Measurements from ENCODE around the gene ZNF518B. TPM values are rescaled to one million over a fixed set of nuclear protein-coding genes. Genes with fewer than 3 reads are reported as not detected.

The ZNF518B gene
- total RNA-seq, 1 experiment from 2014 or later = 18.4 TPM

DNA sequence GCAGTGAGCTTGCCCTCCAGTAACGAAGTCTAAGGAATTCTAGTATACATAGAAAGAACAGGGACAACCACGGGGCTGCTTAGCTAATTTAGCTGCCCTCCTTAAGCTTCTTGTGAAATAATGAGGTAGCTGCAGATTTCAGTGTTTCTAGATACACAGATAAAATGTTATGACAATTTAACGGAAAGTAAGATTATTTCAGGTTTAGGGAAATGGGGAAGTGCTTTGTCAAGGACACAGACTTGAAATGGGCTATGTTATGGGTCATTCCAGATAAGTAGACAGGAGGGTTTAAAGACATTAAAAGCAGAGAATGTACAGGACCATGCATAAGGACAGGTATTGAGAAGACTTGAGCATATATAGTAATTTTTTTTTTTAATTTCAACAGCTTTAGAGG, 34.2 kb upstream of the ZNF518B start (continued):
- no peak for TF ChIP-seq ZNF219 (CRISPR knock-in tag; IDR thresholded peaks at IDR 0.05; ENCODE audit: borderline replicate concordance)

DNA sequence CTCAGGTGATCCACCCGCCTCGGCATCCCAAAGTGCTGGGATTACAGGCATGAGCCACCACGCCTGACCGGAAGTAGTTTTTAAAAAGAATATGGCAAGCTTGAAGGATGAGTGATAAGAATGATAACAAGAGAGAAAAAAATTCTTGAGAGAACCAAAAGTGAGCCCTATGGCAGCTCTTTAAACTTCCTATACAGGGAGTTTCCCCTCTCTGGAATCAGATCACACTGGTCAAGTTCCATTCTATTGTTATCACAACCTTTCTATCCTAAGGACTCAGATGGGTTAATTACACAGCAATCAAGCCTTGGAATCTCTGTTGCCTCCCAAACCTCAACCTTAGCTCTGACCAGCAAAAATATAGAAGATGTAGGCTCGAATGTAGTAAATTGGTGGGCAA, 33.8 kb upstream of the ZNF518B start:
- TF ChIP-seq JUN (CRISPR knock-in tag; IDR thresholded peaks at IDR 0.05) (no peak), ZNF138 (CRISPR knock-in tag; conservative IDR thresholded peaks at IDR 0.05) (no peak)
- TF ChIP-seq, protein P1, sequence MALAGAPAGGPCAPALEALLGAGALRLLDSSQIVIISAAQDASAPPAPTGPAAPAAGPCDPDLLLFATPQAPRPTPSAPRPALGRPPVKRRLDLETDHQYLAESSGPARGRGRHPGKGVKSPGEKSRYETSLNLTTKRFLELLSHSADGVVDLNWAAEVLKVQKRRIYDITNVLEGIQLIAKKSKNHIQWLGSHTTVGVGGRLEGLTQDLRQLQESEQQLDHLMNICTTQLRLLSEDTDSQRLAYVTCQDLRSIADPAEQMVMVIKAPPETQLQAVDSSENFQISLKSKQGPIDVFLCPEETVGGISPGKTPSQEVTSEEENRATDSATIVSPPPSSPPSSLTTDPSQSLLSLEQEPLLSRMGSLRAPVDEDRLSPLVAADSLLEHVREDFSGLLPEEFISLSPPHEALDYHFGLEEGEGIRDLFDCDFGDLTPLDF (CRISPR knock-in tag; IDR thresholded peaks at IDR 0.05) = no peak
- Mint-ChIP-seq H3K27me3 (ENCODE audit: low read depth) (peaks cover 48% of the 10 kb centered on the region), H3K36me3 (no peaks in the 10 kb centered on the region), H3K4me1 (peaks cover 36% of the 10 kb centered on the region), H3K4me3 (no peak overlapping the region), H3K9me3 (no peaks in the 10 kb centered on the region), H3K27ac (no peak overlapping the region)
- POLR2A ChIA-PET = no interaction called here
- no peak for ATAC-seq
- DNase-seq (ENCODE audit: low spot score) = no peak
- CTCF ChIA-PET = interaction anchor here (2.1 kb wide), 1 partner anchor 30 kb away, joined by 5 read pairs; no protein-coding TSS in a partner anchor

DNA sequence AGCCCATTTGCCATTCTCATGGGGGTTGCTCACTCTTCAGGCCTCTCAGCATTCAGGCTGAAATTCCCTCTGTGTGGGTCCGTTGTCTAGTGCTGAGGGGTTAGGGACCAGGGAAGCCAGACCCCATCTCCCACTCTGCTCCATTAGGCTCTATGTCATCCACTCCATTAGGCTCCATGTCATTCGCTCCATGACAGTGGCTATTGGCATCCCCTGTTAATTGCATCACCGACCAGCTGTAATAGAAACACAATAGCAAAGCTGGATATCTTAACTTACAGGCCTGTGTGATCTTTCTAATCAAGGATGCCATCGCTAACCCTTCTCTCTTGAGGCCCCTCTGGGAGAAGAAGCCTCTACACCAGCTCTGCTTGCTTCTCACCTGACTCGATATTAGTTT, 25.7 kb upstream of the ZNF518B start:
- DNase-seq (ENCODE audit: low spot score) (no peak), ATAC-seq (no peak)
- H3K36me3 Mint-ChIP-seq = no peaks in the 10 kb centered on the region
- H3K27ac Mint-ChIP-seq = no peak overlapping the region
- ChIA-PET POLR2A (interaction anchor here (0.6 kb wide), 1 partner anchor 25 kb away, joined by 5 read pairs; no protein-coding TSS in a partner anchor), CTCF (interaction anchor here (1.2 kb wide), 1 partner anchor 325 kb away, joined by 3 read pairs; no protein-coding TSS in a partner anchor)
- TF ChIP-seq SOX15 (CRISPR knock-in tag; IDR thresholded peaks at IDR 0.05) = no peak
- no peak for TF ChIP-seq PREB (CRISPR knock-in tag; IDR thresholded peaks at IDR 0.05; ENCODE audit: borderline replicate concordance)
- TF ChIP-seq, protein P2, sequence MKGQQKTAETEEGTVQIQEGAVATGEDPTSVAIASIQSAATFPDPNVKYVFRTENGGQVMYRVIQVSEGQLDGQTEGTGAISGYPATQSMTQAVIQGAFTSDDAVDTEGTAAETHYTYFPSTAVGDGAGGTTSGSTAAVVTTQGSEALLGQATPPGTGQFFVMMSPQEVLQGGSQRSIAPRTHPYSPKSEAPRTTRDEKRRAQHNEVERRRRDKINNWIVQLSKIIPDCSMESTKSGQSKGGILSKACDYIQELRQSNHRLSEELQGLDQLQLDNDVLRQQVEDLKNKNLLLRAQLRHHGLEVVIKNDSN (CRISPR knock-in tag; IDR thresholded peaks at IDR 0.05) = no peak
- no peak for TF ChIP-seq ETV6 (CRISPR knock-in tag; IDR thresholded peaks at IDR 0.05)
- no peak for TF ChIP-seq NFE2L1 (CRISPR knock-in tag; IDR thresholded peaks at IDR 0.05)
- TF ChIP-seq, protein P3, sequence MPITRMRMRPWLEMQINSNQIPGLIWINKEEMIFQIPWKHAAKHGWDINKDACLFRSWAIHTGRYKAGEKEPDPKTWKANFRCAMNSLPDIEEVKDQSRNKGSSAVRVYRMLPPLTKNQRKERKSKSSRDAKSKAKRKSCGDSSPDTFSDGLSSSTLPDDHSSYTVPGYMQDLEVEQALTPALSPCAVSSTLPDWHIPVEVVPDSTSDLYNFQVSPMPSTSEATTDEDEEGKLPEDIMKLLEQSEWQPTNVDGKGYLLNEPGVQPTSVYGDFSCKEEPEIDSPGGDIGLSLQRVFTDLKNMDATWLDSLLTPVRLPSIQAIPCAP (CRISPR knock-in tag; IDR thresholded peaks at IDR 0.05) = no peak
- no peak for TF ChIP-seq TP53 (CRISPR knock-in tag; IDR thresholded peaks at IDR 0.05)
- TF ChIP-seq GRHL2 (CRISPR knock-in tag; IDR thresholded peaks at IDR 0.05; ENCODE audit: insufficient replicate concordance, severe bottlenecking) = no peak
- TF ChIP-seq ZNF423 (CRISPR knock-in tag; IDR thresholded peaks at IDR 0.05) = no peak
- TF ChIP-seq GABPB1 (CRISPR knock-in tag; IDR thresholded peaks at IDR 0.05) = no peak
- TF ChIP-seq, protein P4, sequence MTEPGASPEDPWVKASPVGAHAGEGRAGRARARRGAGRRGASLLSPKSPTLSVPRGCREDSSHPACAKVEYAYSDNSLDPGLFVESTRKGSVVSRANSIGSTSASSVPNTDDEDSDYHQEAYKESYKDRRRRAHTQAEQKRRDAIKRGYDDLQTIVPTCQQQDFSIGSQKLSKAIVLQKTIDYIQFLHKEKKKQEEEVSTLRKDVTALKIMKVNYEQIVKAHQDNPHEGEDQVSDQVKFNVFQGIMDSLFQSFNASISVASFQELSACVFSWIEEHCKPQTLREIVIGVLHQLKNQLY (CRISPR knock-in tag; IDR thresholded peaks at IDR 0.05) = no peak
- no peak for TF ChIP-seq ZNF232 (CRISPR knock-in tag; IDR thresholded peaks at IDR 0.05)
- H3K27me3 Mint-ChIP-seq (ENCODE audit: low read depth) = no peaks in the 10 kb centered on the region
- H3K9me3 Mint-ChIP-seq = no peaks in the 10 kb centered on the region; the same call in 1 of the 2 replicates
- H3K4me3 Mint-ChIP-seq = no peak overlapping the region
- H3K4me1 Mint-ChIP-seq = peaks cover 14% of the 10 kb centered on the region

DNA sequence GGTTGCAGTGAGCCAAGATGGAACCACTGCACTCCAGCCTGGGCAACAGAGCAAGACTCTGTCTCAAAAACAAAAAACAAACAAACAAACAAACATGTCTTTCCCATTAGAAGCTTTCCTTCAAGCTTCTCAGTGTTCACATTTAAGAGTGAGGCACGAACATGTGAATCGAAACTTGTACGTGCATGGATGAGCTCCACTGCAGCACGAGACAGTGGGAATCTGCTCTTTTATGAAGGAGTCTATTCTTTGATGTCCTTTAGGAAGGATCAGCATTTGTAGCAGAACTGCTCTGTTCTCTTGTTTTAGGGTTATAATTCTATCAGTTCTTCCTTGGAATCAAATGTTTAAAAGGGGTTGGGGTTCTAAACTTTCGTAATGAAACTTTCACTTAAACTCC, 23.4 kb upstream of the ZNF518B start:
- Mint-ChIP-seq H3K4me3 (no peak overlapping the region), H3K27ac (no peak overlapping the region), H3K36me3 (no peaks in the 10 kb centered on the region), H3K4me1 (peaks cover 10% of the 10 kb centered on the region), H3K27me3 (ENCODE audit: low read depth) (no peaks in the 10 kb centered on the region), H3K9me3 (no peaks in the 10 kb centered on the region; the same call in 1 of the 2 replicates)
- POLR2A ChIA-PET = no interaction called here
- ATAC-seq (no peak), DNase-seq (ENCODE audit: low spot score) (no peak)
- CTCF ChIA-PET = interaction anchor here (0.7 to 1.5 kb wide), 2 partner anchors 19 to 323 kb away, joined by 3 to 4 read pairs; no protein-coding TSS in a partner anchor
- TF ChIP-seq ZNF416 (CRISPR knock-in tag; IDR thresholded peaks at IDR 0.05) (no peak), TP53 (CRISPR knock-in tag; IDR thresholded peaks at IDR 0.05) (no peak), ZBTB43 (CRISPR knock-in tag; IDR thresholded peaks at IDR 0.05) (no peak), NFYB (CRISPR knock-in tag; conservative IDR thresholded peaks at IDR 0.05; ENCODE audit: low read depth) (no peak), CREB1 (CRISPR knock-in tag; IDR thresholded peaks at IDR 0.05) (no peak)
- TF ChIP-seq, protein P5, sequence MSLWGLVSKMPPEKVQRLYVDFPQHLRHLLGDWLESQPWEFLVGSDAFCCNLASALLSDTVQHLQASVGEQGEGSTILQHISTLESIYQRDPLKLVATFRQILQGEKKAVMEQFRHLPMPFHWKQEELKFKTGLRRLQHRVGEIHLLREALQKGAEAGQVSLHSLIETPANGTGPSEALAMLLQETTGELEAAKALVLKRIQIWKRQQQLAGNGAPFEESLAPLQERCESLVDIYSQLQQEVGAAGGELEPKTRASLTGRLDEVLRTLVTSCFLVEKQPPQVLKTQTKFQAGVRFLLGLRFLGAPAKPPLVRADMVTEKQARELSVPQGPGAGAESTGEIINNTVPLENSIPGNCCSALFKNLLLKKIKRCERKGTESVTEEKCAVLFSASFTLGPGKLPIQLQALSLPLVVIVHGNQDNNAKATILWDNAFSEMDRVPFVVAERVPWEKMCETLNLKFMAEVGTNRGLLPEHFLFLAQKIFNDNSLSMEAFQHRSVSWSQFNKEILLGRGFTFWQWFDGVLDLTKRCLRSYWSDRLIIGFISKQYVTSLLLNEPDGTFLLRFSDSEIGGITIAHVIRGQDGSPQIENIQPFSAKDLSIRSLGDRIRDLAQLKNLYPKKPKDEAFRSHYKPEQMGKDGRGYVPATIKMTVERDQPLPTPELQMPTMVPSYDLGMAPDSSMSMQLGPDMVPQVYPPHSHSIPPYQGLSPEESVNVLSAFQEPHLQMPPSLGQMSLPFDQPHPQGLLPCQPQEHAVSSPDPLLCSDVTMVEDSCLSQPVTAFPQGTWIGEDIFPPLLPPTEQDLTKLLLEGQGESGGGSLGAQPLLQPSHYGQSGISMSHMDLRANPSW (CRISPR knock-in tag; conservative IDR thresholded peaks at IDR 0.05; ENCODE audit: low read depth) = no peak
- TF ChIP-seq, protein P2 (CRISPR knock-in tag; IDR thresholded peaks at IDR 0.05) = no peak
